GM18951 (cell line): ENCODE data around the gene CTDSP1.

Source experiments
- POLR2A ChIP-seq: IDR thresholded peaks from 4 replicates; pipeline ENCODE4 v1.6.1; 2011; ENCODE audit warnings: mild to moderate bottlenecking; ENCODE audit not compliant: insufficient read length, insufficient read depth; ENCODE audit errors: extremely low read depth
- in situ Hi-C: fragments of 300-500 bp; cut with MboI; formaldehyde crosslinking; loops from one replicate; pipeline ENCODE4 v1.12.0; 2022; ENCODE audit warnings: low sequenced_read_pairs, mixed read lengths, inconsistent platforms; ENCODE audit not compliant: unreplicated experiment

Gene CTDSP1

DNA sequence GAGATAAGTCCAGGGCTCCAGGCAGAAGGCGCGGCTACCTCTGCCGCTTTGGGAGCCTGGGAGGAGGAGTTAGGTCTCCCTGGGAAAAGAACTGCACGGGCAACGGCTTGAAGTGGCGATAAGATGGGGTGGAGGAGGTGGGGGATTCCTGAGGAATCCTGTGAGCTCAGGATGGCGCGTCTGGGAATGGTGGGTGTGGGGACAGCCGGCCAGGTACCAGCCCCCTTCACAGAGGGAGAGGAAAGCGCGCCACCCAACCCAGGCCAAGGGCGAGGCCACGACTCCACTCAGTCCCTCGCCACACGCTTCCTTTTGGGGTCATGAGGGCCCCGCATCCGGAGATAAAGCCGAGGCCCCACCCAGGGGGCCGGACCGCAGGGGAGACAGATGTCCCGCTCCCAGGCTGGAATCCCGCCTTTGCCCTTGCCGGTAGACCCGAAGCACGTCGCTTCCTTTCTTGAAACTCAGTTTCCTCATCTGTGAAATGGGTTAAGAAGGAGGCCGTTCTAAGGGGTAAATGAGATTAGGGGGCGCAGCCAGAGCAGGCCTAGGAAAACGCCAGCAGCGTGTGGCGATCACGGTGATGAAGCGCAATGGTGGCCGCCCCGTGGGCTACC lies 1.7 kb upstream of the CTDSP1 start:
- TF ChIP-seq POLR2A: peak; percentile 64
- in situ Hi-C loops: no loop called here

- in situ Hi-C loops: no loop called here
- TF ChIP-seq POLR2A: peak; percentile 8
Observed at GRCh38 chr2:218398437-218399390, 954 bp upstream of the CTDSP1 start.

DNA sequence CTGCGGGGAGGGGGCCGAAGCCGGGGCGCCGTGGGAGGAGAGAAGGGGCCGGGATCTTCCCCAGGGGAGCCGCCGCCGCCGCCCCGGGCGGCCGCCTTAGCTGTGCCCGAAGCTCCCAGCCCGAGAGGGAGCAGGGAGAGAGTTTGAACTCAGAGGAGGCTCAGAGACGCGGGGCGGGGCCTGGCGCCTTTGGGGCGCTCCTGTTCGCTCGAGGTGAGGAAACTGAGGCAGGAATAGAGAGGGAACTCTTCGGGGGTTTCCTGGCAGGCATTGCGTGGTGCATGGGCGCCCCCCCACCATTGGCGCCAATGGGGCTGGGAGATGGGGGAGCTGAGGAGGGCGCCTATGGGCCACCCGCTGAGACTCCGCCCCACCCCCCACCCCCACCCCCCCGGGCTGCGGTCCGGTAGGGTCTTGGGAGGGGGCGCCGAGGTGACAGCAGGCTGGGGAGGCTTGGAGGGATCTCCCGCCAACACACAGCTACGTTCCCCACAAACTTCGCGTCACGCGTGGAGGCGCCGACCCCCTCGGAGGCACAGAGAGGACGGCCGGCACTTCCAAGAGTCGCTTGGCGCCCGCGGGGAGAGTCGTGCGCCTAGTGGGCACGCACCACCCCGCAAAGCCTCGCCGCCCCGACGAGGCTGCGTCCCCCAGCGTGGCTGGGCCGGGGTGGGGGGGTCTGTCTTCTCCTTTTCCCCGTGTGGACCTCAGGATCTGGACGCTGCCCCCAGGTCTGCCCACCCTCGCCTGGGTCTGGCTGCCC lies 680 bp downstream of the CTDSP1 start:
- in situ Hi-C loops: loop anchor here (25.0 kb wide), 1 partner anchor 437 kb away; the partner anchor contains the start of gene PRKAG3
- no peak for TF ChIP-seq POLR2A

DNA sequence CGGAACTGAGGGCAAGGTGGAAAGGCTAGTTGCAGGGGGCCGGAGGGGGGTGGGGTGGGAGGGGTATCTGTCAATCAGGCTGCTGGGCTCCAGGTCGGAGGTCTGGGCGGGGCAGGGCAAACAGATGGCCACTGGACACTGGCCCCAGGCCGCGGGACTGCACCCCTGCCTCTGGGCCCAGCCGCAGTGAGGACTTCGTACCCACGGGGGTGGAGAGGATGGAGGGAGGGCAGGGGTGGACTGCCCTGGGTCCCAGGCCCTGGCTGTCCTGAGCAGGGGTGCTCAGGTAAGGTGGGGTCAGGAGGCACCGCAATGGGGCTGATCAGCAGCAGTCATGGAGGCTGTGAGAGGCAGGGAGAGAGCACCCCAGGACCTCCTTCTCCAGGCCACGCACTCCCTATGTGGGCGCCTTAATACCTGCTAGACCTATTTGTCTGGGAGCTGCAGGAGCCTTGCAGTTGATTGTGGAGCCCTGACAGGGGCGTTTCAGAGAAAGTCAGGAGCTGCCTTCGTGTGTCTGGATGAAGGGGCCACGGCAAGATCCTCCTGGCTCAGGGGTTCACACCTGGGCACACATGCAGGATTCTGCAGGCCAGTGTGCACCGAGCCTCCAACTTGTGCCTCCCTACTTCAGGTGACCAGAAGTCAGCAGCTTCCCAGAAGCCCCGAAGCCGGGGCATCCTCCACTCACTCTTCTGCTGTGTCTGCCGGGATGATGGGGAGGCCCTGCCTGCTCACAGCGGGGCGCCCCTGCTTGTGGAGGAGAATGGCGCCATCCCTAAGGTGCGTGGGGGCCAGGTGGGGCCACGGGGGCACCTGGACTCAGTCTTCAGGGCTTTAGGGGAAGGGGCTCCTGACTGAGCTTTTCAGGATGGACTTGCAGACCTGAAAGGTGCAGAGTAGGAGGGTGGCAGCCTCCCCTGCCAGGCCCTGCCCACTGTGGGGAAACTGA lies 1.5 kb downstream of the CTDSP1 start:
- in situ Hi-C loops: loop anchor here (25.0 kb wide), 1 partner anchor 436 kb away; the partner anchor contains the start of gene PRKAG3
- no peak for TF ChIP-seq POLR2A

- no peak for TF ChIP-seq POLR2A
- in situ Hi-C loops: loop anchor here (25.0 kb wide), 1 partner anchor 435 kb away; the partner anchor contains the start of gene PRKAG3
Observed at GRCh38 chr2:218401890-218402289, 2.2 kb downstream of the CTDSP1 start.

- no peak for TF ChIP-seq POLR2A
- in situ Hi-C loops: loop anchor here (25.0 kb wide), 1 partner anchor 435 kb away; the partner anchor contains the start of gene PRKAG3
Observed at GRCh38 chr2:218402491-218402901, 2.8 kb downstream of the CTDSP1 start.

DNA sequence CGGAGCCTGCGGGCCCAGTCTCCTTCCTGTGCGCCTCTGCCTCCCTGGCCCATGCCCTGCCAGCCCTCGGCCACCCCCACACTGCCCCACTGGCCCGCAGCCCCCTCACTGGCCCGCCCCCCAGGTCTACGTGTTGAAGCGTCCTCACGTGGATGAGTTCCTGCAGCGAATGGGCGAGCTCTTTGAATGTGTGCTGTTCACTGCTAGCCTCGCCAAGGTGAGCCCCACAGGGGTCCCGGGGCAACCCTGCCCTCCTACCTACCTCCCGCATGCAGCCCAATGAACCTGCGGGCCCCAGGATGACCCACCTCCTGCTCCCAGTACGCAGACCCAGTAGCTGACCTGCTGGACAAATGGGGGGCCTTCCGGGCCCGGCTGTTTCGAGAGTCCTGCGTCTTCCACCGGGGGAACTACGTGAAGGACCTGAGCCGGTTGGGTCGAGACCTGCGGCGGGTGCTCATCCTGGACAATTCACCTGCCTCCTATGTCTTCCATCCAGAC lies 3.3 kb downstream of the CTDSP1 start:
- TF ChIP-seq POLR2A: no peak
- in situ Hi-C loops: loop anchor here (25.0 kb wide), 1 partner anchor 434 kb away; the partner anchor contains the start of gene PRKAG3

DNA sequence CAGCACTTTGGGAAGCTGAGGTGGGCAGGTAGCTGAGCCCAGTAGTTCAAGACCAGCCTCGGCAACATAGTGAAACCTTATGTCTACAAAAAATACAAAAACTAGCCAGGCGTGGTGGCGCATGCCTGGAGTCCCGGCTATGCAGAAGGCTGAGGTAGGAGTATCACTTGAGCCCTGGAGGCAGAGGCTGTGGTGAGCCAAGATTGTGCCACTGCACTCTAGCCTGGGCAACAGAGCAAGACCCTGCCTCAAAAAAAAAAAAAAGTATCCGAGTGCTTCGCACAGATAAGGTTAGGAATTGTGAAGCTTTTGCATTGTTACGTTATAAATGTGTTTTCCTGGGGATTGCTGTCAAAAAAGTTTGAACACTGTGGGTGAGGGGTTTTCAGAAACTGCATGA lies 4.1 kb downstream of the CTDSP1 start:
- no peak for TF ChIP-seq POLR2A
- in situ Hi-C loops: loop anchor here (25.0 kb wide), 1 partner anchor 433 kb away; the partner anchor contains the start of gene PRKAG3

- in situ Hi-C loops: loop anchor here (25.0 kb wide), 1 partner anchor 433 kb away; the partner anchor contains the start of gene PRKAG3
- no peak for TF ChIP-seq POLR2A
Observed at GRCh38 chr2:218404351-218405085, 4.8 kb downstream of the CTDSP1 start.

DNA sequence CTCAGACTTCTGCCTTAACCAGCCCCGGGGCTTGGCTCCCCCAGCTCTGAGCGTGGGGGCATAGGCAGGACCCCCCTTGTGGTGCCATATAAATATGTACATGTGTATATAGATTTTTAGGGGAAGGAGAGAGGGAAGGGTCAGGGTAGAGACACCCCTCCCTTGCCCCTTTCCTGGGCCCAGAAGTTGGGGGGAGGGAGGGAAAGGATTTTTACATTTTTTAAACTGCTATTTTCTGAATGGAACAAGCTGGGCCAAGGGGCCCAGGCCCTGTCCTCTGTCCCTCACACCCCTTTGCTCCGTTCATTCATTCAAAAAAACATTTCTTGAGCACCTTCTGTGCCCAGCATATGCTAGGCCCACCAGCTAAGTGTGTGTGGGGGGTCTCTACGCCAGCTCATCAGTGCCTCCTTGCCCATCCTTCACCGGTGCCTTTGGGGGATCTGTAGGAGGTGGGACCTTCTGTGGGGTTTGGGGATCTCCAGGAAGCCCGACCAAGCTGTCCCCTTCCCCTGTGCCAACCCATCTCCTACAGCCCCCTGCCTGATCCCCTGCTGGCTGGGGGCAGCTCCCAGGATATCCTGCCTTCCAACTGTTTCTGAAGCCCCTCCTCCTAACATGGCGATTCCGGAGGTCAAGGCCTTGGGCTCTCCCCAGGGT lies 5.5 kb downstream of the CTDSP1 start:
- in situ Hi-C loops: loop anchor here (25.0 kb wide), 1 partner anchor 432 kb away; the partner anchor contains the start of gene PRKAG3
- no peak for TF ChIP-seq POLR2A
